ENCODE results near the gene KCNH1. TPM values are rescaled to one million over a fixed set of nuclear protein-coding genes. Genes with fewer than 3 reads are reported as not detected.
A peak's percentile ranks its signal among the peaks of the same experiment; 100 is the strongest.

Gene KCNH1
- total and polyA plus RNA-seq, 5 donors, result 0.02 TPM; not detected in 4

DNA sequence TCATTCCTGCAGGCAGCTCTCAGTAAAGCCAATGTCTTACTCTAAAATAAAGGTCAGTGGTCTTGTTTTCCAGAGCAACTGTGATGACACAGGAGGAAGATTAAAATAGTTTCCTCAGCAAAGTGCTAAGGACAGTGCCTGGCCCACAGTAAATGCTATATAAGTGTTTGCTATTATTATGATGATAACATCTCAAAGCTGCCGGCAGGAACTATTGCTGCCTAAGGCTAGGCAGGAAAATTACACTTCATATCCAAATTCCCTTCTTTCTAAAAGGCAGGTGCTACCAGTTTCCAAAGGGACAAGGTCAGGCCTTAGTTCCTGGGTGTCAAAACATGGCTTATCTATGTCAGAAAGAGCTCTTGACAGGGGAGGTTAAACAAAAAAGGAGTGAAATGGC is 403.9 kb downstream of the KCNH1 start:
- H3K4me1 ChIP-seq (ENCODE audit: control insufficient read depth, insufficient read depth, low read length), result no peaks in the 10 kb centered on the region
- no peak overlapping the region for H3K4me3 ChIP-seq (ENCODE audit: low read length)
- intact Hi-C loops (cut with DNase I), result no loop called here
- no peak for ATAC-seq
- no peaks in the 10 kb centered on the region for H3K27me3 ChIP-seq (ENCODE audit: control insufficient read depth, insufficient read depth)
- no peak overlapping the region for H3K27ac ChIP-seq (ENCODE audit: low read length)
- no peak for DNase-seq
- WGBS, result 30% methylated on average over 1 of the region's 1 CpG
- H3K9me3 ChIP-seq (ENCODE audit: control insufficient read depth, low read length), result no peaks in the 10 kb centered on the region

DNA sequence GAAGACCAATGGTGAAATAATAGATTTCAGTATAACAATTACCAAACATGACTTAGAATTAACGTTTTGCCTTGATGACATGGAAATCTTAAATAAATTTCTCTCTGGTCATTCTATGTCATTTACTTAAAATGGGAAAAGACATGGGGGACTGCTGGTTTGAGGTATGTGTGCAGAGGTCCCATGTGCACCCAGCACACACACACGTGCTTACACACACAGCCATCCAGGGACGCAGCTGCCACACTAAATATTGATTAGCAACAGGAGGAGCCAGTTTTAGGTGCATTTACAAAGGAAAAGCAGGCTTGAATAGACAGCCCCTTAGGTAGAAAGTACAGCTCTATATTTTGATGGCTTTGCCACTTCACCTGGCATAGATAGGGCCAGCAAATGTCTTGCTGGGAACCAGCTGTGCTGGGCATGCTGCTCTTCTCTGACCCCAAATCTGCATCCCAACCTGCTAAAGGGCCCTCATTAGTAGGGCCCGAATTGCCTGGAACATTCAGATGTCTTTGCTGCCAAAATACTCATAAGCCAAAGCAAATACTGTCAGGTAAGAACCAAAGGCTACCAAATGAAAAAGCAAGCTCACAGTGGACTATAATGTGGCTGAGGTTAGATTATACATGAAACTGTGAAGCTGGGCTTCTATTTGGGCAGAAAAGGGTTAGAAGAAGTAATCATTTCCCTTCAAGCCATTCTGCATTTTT is 405.4 kb downstream of the KCNH1 start:
- Histone ChIP-seq H3K4me1 (ENCODE audit: control insufficient read depth, insufficient read depth, low read length) (no peaks in the 10 kb centered on the region), H3K4me3 (ENCODE audit: low read length) (no peak overlapping the region), H3K9me3 (ENCODE audit: control insufficient read depth, low read length) (no peaks in the 10 kb centered on the region), H3K27ac (ENCODE audit: low read length) (no peak overlapping the region), H3K27me3 (ENCODE audit: control insufficient read depth, insufficient read depth) (no peaks in the 10 kb centered on the region)
- DNase-seq (no peak), ATAC-seq (no peak)
- 79% methylated on average over 4 of the region's 4 CpGs for WGBS
- intact Hi-C loops (cut with DNase I), result no loop called here

DNA sequence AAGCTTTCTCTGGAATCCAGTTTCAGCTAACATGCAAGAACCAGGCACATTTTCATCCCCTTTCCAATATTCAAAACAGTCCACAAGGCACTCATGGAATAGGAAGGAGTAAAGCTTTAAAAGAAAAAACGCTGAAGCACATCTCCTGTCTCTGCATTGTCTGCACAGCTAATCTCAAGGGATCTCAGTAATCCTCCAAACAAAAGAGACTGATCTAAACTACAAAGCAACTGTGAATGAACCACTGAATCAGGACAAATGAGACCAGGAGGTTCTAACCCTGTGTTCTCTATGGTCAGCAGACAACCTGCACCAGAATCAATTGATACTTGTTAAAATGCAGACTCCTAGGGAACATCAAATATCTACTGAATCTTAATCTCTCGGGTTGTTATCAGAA is 406.2 kb downstream of the KCNH1 start:
- intact Hi-C loops (cut with DNase I), result no loop called here
- Histone ChIP-seq H3K4me3 (ENCODE audit: low read length) (no peak overlapping the region), H3K27ac (ENCODE audit: low read length) (no peak overlapping the region), H3K4me1 (ENCODE audit: control insufficient read depth, insufficient read depth, low read length) (no peaks in the 10 kb centered on the region), H3K9me3 (ENCODE audit: control insufficient read depth, low read length) (no peaks in the 10 kb centered on the region), H3K27me3 (ENCODE audit: control insufficient read depth, insufficient read depth) (no peaks in the 10 kb centered on the region)
- DNase-seq (no peak), ATAC-seq (no peak)
- 50% methylated on average over 2 of the region's 2 CpGs for WGBS

DNA sequence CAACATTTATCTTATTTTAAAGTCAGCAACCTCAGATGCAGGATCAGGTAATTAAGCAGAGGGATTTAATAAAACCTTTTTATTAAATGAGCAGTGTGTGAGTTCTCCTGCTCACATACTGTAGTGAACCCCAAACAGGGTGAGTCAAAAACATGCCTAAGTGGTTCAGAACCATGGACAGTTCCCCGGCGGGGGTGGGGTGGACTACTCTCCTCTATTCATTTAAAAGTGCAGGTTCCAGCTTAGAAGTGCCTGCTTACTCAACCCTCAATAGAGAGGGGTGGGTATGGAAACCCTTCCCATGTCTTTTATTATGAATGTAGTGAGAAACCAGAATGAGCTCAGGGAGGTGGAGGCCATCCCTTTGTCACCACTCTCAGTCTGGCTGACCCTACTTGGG is 407.3 kb downstream of the KCNH1 start:
- Histone ChIP-seq H3K27ac (ENCODE audit: low read length) (no peak overlapping the region), H3K4me1 (ENCODE audit: control insufficient read depth, insufficient read depth, low read length) (no peaks in the 10 kb centered on the region), H3K9me3 (ENCODE audit: control insufficient read depth, low read length) (no peaks in the 10 kb centered on the region), H3K27me3 (ENCODE audit: control insufficient read depth, insufficient read depth) (no peaks in the 10 kb centered on the region), H3K4me3 (ENCODE audit: low read length) (no peak overlapping the region)
- peak in 1 of 3 donors; percentile 58 for DNase-seq
- intact Hi-C loops (cut with DNase I), result no loop called here
- no peak for ATAC-seq
- WGBS, result 0% methylated on average over 2 of the region's 2 CpGs

DNA sequence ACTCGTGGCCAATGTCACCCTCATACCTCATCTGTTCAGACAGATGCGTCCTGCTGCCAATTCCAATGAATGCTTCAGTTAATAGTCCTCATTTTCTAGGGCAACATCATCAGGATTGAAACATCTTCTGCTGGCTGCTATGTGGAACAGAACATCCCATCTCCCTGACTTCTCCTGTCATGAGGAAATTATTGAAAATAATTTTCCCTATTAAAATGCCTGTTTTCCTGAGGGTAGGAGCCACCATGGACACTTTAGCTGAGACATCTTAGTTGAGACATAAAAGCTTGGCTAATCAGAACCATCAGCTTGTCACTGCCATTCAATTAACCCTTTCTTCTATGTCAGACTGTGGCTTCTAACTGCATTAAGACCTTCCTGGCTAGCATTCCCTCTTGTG is 409.2 kb downstream of the KCNH1 start:
- Histone ChIP-seq H3K4me3 (ENCODE audit: low read length) (no peak overlapping the region), H3K27me3 (ENCODE audit: control insufficient read depth, insufficient read depth) (no peaks in the 10 kb centered on the region), H3K4me1 (ENCODE audit: control insufficient read depth, insufficient read depth, low read length) (no peaks in the 10 kb centered on the region), H3K27ac (ENCODE audit: low read length) (no peak overlapping the region), H3K9me3 (ENCODE audit: control insufficient read depth, low read length) (no peaks in the 10 kb centered on the region)
- 79% methylated on average over 2 of the region's 2 CpGs for WGBS
- no peak for ATAC-seq
- intact Hi-C loops (cut with DNase I), result no loop called here
- DNase-seq, result no peak

DNA sequence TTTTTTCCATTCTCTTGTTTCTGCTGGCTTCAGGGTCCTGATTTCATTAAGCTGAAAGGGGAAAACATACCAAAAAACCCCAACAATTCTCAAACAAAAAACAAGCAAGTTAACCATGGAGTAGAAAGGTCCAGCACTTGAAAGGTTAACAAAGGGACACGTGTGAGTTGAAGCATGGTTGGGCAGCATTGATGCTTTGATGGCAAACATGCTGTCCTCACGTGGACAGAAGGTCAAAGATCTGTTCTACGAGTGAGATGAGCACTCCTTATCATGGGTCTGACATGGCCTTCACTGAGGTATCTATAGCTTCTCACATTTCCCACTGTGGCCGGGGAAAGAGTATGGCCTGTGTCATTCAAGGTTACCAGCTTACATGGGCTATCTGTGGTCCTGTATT is 410.3 kb downstream of the KCNH1 start:
- DNase-seq (no peak), ATAC-seq (no peak)
- H3K27ac ChIP-seq (ENCODE audit: low read length), result no peak overlapping the region
- no peak overlapping the region for H3K4me3 ChIP-seq (ENCODE audit: low read length)
- WGBS, result 17% methylated on average over 4 of the region's 4 CpGs
- H3K4me1 ChIP-seq (ENCODE audit: control insufficient read depth, insufficient read depth, low read length), result no peaks in the 10 kb centered on the region
- no peaks in the 10 kb centered on the region for H3K27me3 ChIP-seq (ENCODE audit: control insufficient read depth, insufficient read depth)
- no peaks in the 10 kb centered on the region for H3K9me3 ChIP-seq (ENCODE audit: control insufficient read depth, low read length)
- intact Hi-C loops (cut with DNase I), result no loop called here

DNA sequence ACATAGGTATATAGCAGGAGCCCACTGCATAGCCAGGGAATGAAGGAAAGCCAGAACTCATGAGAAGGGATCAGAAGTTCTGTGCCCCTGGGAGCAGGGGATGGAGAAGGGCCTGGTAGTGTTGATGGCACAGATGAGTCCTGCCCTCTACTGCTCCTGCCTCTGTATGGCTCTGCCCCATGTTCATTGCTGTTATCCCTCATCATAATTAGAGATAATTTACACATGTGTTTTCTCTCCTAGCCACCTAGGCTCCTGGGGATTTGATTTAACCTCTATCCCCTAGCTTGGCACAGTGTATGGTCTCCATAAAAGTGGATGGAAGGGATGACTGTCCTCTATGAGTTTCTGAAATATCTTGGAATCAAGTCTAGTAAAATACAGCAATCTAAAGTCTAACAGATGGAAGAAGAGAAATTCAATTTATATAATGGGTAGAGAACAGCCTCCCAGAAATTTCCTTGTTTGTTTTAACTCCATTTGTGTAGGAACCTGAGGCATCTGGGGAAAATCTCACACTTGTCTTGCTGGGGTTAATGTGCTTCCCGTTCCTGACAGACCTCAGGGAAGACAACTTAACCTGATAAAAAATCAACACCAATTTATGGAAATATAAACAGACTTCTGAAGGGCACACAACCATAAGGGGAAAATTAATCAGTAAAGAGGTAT is 411.4 kb downstream of the KCNH1 start:
- intact Hi-C loops (cut with DNase I), result no loop called here
- Histone ChIP-seq H3K27ac (ENCODE audit: low read length) (no peak overlapping the region), H3K4me1 (ENCODE audit: control insufficient read depth, insufficient read depth, low read length) (no peaks in the 10 kb centered on the region), H3K4me3 (ENCODE audit: low read length) (no peak overlapping the region), H3K27me3 (ENCODE audit: control insufficient read depth, insufficient read depth) (no peaks in the 10 kb centered on the region), H3K9me3 (ENCODE audit: control insufficient read depth, low read length) (no peaks in the 10 kb centered on the region)
- DNase-seq (no peak), ATAC-seq (no peak)
- 33% methylated on average over 1 of the region's 1 CpG for WGBS

DNA sequence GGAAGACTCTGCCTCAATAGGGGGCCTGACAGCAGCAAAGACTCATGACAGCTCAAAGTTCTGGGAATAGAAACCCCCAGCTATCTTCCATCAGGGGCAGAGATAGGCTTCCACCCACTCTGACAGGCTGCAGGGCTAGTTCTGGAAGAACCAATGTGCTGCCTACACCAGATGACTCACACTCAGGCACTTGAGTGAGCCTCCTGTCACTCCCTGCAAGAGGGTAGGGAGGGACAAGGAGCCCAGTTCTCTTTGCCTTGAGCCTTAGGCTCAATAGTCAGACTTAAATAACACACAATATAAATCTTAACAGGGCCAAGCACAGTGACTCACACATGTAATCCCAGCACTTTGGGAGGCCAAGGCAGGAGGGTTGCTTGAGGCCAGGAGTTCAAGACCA is 418.9 kb downstream of the KCNH1 start:
- no peak overlapping the region for H3K27ac ChIP-seq (ENCODE audit: low read length)
- DNase-seq, result no peak
- H3K9me3 ChIP-seq (ENCODE audit: control insufficient read depth, low read length), result no peaks in the 10 kb centered on the region
- H3K4me3 ChIP-seq (ENCODE audit: low read length), result no peak overlapping the region
- H3K27me3 ChIP-seq (ENCODE audit: control insufficient read depth, insufficient read depth), result no peaks in the 10 kb centered on the region
- intact Hi-C loops (cut with DNase I), result no loop called here
- ATAC-seq, result no peak
- H3K4me1 ChIP-seq (ENCODE audit: control insufficient read depth, insufficient read depth, low read length), result no peaks in the 10 kb centered on the region

DNA sequence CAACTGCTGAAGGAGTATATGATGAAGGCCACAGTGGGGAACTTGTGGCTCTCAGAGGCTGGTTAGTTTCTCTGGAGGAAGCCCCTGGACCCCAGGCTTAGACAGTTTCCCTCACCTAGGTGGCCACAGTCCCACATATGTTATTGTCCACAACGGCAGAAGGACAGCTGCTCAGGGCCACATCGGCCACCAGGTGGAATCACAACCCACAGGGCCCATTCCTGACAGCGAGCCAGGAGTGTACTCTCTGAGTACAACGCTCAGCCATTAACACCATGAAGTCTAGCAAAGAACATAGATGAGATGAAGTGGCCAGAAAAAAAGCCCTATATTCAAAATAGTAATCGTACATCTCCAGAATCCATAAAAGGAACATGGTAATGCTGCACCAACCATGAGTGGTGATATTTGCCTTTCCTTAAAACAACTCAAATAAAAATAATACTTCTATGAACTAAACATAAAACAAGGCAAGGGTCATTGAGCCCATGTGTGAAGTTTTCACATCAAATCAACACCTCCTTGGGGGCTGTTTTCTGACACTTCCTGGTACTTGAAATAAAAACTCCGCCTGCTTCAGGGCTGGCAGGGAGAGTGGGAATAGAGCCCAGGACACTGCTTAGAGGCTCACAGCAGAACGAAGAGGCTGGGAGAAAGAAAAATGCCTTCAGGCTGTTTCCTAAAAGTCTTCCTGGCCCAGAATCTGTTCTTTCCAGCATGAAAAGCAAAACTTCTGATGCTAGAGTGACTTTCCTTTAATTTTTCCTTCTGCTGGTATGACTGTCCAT is 421.9 kb downstream of the KCNH1 start:
- 38% methylated on average over 7 of the region's 7 CpGs for WGBS

DNA sequence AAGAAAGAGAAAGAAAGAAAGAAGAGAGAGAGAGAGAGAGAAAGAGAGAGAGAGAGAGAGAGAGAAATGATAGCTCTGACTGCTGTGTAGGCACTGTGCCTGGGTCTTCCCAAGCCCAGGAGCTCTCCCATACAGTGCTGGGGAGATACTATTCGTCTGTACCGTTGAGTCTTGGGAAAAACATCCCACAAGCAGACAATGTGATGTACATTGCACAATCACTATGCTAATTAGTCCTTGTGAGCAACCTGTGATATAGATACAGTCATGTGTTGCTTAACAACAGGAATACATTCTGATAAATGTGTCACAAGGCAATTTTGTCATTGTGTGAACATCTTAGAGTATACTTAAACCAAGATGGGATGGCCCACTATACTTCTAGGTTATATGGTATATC is 424.2 kb downstream of the KCNH1 start:
- Histone ChIP-seq H3K27me3 (ENCODE audit: control insufficient read depth, insufficient read depth) (no peaks in the 10 kb centered on the region), H3K9me3 (ENCODE audit: control insufficient read depth, low read length) (no peaks in the 10 kb centered on the region), H3K4me3 (ENCODE audit: low read length) (no peak overlapping the region), H3K4me1 (ENCODE audit: control insufficient read depth, insufficient read depth, low read length) (no peaks in the 10 kb centered on the region), H3K27ac (ENCODE audit: low read length) (no peak overlapping the region)
- intact Hi-C loops (cut with DNase I), result no loop called here
- DNase-seq (no peak), ATAC-seq (no peak)
- WGBS, result 85% methylated on average over 2 of the region's 2 CpGs

More for the DNA sequence above, 421.9 kb downstream of the KCNH1 start:
- no peaks in the 10 kb centered on the region for H3K27me3 ChIP-seq (ENCODE audit: control insufficient read depth, insufficient read depth)
- no peaks in the 10 kb centered on the region for H3K9me3 ChIP-seq (ENCODE audit: control insufficient read depth, low read length)
- intact Hi-C loops (cut with DNase I), result no loop called here
- DNase-seq (peak; percentile 21 to 57 (median 54)), ATAC-seq (peak; percentile 38 to 51)
- no peaks in the 10 kb centered on the region for H3K4me1 ChIP-seq (ENCODE audit: control insufficient read depth, insufficient read depth, low read length)
- no peak overlapping the region for H3K27ac ChIP-seq (ENCODE audit: low read length)
- no peak overlapping the region for H3K4me3 ChIP-seq (ENCODE audit: low read length)

Measured in right cardiac atrium (tissue), 5 donors.